ENCODE measurements around the gene WBP1L. TPM values are rescaled to one million over a fixed set of nuclear protein-coding genes. Genes with fewer than 3 reads are reported as not detected.
"Not testable (repeated sequence)": the region's sequence is repeated elsewhere in the genome, so short reads cannot be mapped to it uniquely, and the experiment has no call there.

Gene WBP1L
- total RNA-seq, 1 donor: 53.3 TPM

DNA sequence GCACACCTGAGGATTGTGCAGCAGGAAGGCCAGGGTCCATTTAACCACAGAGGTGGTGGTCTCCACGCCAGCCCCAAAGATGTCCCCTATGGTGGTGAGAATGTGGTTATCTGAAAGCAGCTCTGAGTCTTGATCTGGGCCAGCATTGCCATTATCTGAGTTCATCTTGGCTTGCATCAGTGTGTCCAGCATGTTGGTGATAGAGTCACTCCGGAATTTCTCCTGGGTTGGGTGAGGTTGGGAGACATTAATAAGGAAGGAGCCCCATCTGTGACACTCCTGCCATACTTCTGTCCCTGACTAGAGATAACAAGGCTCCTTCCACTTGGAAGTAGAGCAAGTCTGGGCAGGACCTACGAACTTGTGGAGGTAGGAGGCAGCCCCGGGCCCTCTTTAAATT lies 89.2 kb downstream of the WBP1L start:
- DNase-seq (ENCODE audit: low read depth in 2 of 3, low spot score in 2 of 3): no peak

DNA sequence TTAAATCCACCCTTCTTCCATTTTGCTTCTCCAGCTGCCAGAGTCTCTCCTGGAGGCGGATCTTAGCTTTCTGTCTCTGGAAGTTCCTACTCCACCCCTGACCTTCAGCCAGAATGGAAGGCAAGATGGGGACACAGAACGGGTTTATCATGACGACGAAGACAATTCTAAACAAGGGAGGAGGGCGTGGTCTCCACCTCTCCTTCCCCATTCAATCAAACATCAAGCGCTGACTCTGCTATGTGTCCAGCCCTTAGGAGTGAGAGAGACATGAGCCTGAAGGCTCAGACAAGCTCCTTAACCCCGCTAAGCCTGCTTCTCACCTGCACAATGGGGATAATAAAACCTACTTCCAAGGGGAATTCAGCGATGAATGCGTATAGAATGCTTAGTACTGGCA lies 90.4 kb downstream of the WBP1L start:
- DNase-seq (ENCODE audit: low read depth in 2 of 3, low spot score in 2 of 3): no peak

DNA sequence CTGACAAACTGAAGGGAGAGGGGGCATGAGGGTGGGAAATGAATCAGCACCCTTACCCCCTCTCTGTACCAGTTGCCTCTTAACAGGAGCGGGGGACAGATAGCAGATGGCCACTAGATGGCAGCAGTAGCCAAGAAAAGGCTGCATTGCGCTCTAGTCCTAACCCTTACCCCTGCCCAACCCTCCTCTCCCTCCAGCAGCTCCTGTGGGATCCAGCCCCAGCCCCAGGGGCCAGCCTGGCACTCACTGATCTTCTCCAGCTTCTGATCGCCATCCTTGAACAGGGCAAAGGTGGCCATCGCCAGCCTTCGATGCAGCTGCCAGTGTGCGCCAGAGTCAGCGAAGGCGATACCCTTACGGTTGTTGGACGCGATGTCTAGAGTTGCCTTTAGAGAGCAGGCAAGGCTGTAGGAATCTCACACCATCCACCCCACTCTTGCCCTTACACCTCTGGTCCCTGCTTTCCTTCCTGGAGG lies 91.3 kb downstream of the WBP1L start:
- peak; percentile 58 to 88 (median 78) for DNase-seq (ENCODE audit: low read depth in 2 of 3, low spot score in 2 of 3)

DNA sequence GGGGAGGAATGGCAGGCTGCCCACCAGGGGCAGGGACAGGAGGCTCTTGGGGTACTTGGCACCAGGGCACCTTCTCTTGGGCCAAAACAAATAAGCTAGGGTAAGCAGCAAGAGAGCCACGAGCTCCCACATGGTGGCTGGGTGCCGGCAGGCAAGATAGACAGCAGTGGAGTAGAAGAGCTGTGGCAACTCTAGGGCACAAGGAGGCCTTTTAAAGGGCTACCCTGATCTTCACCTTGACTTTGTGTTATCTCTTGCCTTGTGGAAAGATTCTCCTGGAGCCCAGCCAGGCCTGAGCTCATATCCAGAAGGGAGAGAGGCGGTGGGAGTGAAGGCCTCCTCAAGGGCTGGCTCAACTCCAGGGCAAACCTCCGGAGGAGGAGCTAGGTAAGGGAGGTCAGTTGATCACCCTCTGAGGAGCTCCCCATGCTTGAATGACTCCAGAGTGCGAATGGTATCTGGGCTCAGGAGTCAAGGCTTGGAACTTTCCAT lies 93.5 kb downstream of the WBP1L start, which contains the start of gene CYP17A1:
CYP17A1 (minus strand) TSS at position 184 of the 492 bp plus-strand sequence; CDS start at position 132, 52 bp downstream.
- DNase-seq (ENCODE audit: low read depth in 2 of 3, low spot score in 2 of 3): no peak

DNA sequence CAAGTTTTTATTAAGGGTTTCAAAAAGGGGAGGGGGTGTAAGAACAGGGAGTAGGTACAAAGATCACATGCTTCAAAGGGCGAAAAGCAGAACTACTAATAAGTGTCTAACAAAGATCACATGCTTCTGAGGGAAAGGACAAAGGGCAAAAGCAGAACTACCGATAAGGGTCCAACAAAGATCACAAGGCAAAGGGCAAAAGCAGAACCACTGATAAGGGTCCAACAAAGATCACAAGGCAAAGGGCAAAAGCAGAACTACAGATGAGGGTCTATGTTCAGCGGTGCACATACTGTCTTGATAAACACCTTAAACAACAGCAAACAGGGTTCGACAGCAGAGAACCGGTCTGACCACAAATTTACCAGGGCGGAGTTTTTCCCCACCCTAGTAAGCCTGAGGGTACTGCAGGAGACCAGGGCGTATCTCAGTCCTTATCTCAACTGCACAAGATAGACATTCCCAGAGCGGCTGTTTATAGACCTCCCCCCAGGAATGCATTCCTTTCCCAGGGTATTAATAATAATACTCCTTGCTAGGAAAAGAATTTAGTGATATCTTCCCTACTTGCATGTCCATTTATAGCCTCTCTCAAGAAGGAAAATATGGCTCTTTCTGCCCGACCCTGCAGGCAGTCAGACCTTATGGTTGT lies 94.7 kb downstream of the WBP1L start:
- DNase-seq (ENCODE audit: low read depth in 2 of 3, low spot score in 2 of 3): peak in 1 of 3 donors; percentile 18

DNA sequence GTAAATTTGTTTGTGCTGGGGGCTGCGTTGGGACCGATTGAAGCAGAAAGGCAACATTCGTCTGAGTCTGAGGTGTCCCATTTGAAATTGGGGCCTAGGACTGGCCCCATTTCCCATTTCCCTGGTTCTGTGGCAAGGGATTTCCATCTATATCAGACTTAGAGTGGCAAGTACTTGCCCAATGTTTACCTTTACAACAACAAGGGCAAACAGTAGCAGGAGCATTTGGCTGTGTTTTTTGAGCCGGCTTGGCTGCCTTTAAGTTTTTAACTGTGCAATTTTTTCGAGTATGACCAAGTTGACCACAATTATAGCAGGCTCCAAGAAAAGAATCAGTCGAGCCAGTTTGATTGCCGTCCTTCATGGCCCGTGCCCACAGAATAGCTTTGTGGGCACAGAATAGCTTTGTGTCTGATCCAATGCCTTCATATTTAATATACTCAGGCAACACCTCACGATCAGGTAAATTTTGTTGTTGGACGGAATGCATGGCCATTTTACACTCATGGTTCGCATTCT lies 98.1 kb downstream of the WBP1L start:
- DNase-seq (ENCODE audit: low read depth in 2 of 3, low spot score in 2 of 3): no peak

DNA sequence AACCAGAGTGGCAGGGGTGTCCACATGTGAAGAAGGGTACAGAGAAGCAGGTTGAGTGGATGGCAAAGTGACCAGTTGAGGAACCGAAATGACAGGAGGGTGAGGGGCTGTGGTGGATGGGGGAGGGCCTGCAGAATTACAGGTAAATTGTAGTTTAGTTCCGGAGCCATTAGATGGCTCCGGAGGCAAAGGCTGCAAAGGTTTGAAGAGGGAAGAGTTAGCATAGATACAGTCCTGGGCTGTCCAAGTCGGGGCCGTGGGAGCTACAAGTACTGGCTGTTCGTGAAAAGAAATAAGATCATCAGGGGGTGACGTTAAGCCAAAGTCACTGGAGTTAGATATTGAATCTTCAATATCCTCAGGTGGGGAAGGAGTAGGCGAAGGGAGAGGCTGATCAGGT lies 99.4 kb downstream of the WBP1L start:
- not testable (repeated sequence) for DNase-seq (ENCODE audit: low read depth in 2 of 3, low spot score in 2 of 3)

DNA sequence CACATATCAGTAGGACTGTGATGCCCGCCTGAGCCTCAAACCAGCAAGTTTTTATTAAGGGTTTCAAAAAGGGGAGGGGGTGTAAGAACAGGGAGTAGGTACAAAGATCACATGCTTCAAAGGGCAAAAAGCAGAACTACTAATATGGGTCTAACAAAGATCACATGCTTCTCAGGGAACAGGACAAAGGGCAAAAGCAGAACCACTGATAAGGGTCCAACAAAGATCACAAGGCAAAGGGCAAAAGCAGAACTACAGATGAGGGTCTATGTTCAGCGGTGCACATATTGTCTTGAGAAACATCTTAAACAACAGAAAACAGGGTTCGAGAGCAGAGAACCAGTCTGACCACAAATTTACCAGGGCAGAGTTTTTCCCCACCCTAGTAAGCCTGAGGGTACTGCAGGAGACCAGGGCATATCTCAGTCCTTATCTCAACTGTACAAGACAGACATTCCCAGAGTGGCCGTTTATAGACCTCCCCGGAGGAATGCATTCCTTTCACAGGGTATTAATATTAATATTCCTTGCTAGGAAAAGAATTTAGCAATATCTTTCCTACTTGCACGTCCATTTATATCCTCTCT lies 100.5 kb downstream of the WBP1L start:
- not testable (repeated sequence) for DNase-seq (ENCODE audit: low read depth in 2 of 3, low spot score in 2 of 3)

DNA sequence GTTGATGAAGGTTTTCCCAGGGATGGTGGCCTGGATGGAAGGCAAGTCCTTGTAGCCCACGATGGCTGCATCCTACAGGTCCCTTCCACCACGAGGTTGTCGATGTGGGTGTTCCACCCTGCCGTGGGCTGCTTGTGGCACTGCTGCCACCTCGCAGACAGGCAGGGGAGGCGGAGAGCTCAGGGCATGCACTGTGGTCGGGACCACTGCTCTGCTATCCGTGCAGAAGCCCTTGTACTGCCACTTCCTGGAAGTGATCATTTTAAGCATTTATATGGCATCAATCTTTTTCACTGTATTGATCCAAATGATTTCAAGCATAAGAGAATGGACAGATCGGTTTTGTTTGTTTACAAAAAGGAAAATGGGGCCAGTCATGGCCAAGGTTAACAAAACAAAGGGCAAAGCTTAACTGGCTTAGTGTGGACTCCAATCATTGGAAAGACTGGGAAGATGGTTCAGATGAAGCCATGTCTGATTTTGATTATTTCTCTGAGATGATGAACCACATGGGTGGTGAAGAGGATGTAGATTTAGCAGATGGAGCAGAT lies 101.7 kb downstream of the WBP1L start:
- DNase-seq (ENCODE audit: low read depth in 2 of 3, low spot score in 2 of 3): no peak

DNA sequence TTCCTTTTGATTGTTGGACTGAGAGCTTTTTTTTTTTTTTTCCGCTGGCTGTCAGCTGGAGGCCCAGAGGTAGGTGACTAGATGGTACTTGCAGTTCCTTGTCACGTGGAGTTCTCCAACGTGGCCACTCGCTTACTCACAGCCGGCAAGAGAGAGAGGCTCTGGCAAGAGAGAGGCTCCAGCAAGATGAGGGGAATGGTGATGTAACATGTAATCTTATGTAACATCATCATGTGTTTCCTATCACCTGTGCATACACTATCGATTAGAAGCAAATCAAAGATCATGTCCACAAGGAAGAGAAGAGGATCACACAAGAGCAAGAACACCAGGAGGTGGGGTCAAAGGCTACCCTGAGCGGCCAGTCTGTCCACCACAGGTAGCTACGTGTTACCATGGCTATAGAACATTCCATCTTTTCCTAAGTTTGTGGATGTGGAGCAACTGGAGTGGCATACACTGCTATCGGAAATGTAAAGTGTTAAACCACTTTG lies 106.3 kb downstream of the WBP1L start:
- DNase-seq (ENCODE audit: low read depth in 2 of 3, low spot score in 2 of 3): no peak

DNA sequence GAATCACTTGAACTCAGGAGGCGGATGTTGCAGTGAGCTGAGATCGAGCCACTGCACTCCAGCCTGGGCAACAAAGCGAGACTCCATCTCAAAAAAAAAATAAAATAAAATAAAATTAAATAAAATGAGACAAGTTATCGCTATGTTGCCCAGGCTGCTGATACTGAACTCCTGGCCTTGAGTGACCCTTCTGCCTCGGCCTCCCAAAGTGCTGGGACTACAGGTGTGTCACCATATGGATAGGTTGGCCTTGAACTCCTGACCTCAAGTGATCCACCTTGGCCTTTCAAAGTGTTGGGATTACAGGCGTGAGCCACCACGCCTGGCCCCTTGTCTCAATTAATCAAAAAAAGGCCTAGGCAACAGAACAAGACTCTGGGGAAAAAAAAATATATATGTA lies 109.5 kb downstream of the WBP1L start:
- not testable (repeated sequence) for DNase-seq (ENCODE audit: low read depth in 2 of 3, low spot score in 2 of 3)

DNA sequence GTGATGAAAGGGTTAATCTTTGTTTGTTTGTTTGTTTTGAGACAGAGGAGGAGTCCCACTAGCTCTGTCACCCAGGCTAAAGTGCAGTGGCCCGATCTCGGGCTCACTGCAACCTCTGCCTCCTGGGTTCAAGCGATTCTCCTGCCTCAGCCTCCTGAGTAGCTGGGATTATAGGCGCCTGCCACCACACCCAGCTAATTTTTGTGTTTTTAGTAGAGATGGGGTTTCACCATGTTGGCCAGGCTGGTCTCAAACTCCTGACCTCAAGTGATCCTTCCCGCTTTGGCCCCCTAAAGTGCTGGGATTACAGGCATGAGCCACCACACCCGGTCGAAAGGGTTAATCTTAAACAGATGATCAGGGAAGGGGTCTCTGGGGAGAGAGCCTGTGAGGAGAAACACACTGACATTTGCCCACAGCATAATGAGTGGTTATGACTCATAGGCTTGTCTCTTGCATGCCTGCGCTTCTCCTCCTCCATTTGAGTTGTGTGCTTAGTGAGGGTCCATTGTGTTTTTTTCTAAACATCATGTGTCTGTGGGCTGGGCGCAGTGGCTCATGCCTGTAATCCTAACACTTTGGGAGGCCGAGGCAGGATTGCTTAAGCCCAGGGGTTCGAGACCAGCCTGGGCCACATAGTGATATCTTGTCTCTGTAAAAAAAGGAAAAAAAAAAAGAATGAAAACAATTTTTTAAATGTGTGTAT lies 112.1 kb downstream of the WBP1L start:
- not testable (repeated sequence) for DNase-seq (ENCODE audit: low read depth in 2 of 3, low spot score in 2 of 3)

DNA sequence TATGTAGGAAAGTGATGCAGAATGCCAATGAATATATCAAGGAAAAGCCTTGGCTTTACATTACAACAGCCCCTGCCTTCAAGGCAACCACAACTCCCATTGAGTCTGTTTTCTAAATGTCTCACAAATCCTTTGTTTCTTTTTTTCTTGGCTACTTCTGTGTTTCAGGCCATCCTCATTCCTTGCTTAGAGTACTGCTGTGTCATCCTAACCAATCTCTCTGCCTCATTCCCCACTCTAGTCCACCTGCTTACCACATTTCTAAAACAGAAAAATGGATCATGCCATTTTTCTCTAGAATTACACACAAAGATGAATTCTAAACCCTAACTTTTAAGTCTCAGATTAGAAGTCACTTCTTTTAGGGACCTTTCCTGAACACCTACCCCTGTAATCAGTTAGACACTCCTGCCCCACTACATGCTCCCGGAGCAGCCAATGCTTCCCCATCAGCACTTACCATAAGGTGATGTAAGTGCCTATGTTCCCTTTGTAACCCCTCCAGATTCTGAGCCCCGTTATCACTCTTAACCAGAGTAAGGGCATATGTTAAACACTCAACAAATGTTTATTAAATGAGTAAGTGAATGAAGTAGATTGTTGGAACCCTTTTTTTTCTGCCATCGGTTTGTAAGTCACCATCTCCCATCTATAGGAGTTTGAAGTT lies 113.1 kb downstream of the WBP1L start:
- no peak for DNase-seq (ENCODE audit: low read depth in 2 of 3, low spot score in 2 of 3)

DNA sequence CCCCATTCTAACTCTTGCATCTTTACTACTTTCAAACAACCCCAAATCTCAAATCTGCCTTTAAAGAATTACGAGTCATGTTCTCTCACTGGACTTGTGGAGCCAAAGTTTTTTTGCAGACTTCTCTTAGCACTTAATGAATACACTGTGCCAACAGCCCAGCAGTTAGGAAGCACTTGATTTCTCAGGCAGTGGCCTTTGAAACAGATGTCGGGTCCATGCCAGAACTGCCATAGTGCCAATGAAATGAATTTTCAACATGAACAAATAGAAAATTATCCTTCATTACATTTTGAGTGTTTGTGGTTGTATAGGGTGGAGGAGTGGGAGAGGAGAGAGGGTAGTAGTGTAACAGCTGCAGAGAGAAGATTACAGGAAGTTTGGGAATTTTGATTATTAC lies 116.2 kb downstream of the WBP1L start:
- DNase-seq (ENCODE audit: low read depth in 2 of 3, low spot score in 2 of 3): no peak

DNA sequence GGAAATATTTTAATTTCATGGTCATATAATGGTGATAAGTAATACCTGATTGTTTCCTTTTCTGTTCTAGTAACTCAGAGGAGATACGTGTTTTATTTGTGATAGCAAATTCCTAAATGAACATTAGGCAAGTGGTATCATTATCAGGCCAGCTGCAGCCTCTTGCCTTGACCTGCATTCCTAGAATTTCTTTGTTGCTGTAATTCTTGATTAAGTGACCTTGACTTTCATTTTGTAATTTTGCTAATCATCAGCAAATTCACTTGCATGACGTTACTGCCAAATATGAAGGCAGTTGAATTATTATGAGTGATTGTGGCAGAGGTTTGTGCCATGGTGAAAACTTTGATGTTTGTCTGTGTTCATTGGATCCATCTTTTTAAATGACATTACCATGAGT lies 119.9 kb downstream of the WBP1L start:
- DNase-seq (ENCODE audit: low read depth in 2 of 3, low spot score in 2 of 3): no peak

DNA sequence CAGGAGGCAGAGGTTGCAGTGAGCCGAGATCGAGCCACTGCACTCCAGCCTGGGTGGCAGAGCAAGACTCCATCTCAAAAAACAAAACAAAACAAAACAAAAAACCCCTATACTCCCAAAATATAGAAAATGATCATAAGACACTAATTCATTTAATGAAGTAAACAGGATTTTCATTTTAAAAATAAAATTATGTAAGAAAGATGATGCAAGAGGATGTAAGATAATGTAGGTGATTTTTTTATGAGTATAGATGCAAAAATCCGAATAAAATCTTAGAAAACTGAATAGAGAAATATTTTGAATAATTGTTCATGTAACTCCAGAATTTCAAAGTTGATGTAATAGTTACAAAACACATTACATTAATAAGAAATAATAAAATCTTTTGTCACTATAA lies 121.9 kb downstream of the WBP1L start:
- no peak for DNase-seq (ENCODE audit: low read depth in 2 of 3, low spot score in 2 of 3)

Data from hematopoietic multipotent progenitor cell (in vitro differentiated cells).